Fibroblast of mammary gland (primary cell): ENCODE measurements around the gene CHRDL2.

Experiments
- DNase-seq: peaks from one replicate; pipeline ENCODE4 v3.0.0-alpha.2; 2010; ENCODE audit warnings: low read depth
- H3K4me3 ChIP-seq: 2 replicates; pipeline ENCODE4 v1.5.1; 2011; ENCODE audit warnings: low read depth, mild to moderate bottlenecking, low read length, moderate library complexity; ENCODE audit not compliant: control insufficient read depth
- TF ChIP-seq, protein P1 (sequence below): conservative IDR thresholded peaks from 2 replicates; pipeline ENCODE4 v1.5.1; 2011; ENCODE audit warnings: low read depth, low read length, inconsistent platforms; ENCODE audit not compliant: control insufficient read depth, insufficient read depth

Gene CHRDL2

DNA sequence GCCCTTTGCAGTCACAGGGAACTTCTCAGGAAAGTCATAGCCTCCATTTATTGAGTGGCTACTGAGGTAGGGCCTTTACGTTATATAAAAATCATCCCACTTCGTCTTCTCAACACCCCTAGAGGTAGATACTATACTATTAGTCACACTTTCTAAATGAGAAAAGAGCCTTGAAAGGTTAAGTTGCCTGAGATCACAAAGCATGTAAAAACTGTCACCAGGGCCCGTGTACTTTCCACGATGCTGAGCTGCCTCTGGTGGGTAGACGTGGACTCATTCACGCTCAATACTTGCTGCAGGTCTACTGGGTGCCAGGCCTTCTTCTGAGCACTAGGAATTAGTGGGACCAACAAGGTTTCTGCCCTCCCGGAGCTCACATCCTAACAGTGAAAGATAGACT is 16.3 kb downstream of the CHRDL2 start:
- DNase-seq: no peak
- TF ChIP-seq, protein P1, sequence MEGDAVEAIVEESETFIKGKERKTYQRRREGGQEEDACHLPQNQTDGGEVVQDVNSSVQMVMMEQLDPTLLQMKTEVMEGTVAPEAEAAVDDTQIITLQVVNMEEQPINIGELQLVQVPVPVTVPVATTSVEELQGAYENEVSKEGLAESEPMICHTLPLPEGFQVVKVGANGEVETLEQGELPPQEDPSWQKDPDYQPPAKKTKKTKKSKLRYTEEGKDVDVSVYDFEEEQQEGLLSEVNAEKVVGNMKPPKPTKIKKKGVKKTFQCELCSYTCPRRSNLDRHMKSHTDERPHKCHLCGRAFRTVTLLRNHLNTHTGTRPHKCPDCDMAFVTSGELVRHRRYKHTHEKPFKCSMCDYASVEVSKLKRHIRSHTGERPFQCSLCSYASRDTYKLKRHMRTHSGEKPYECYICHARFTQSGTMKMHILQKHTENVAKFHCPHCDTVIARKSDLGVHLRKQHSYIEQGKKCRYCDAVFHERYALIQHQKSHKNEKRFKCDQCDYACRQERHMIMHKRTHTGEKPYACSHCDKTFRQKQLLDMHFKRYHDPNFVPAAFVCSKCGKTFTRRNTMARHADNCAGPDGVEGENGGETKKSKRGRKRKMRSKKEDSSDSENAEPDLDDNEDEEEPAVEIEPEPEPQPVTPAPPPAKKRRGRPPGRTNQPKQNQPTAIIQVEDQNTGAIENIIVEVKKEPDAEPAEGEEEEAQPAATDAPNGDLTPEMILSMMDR: no peak

DNA sequence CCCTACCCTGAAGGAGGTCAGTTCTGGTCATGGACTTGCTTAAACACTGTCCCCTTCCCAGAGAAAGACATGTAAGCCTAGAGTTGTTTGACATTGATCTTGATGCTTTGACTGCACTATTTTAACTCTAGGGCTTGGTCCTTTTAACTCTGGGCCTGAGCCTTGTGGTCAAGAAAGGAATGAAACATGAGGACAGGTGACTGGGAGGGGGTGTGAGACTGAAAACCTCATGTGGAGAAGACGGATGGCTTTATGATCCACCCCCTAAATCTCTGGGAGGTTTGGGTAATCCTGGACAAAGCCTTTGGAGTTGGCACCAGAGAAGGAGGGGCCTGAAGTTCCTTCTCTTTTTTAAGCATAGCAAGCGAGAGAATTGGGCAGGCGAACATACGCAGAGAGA is 17.5 kb downstream of the CHRDL2 start:
- TF ChIP-seq, protein P1: no peak
- no peak overlapping the region for H3K4me3 ChIP-seq
- no peak for DNase-seq

More for the DNA sequence above, 16.3 kb downstream of the CHRDL2 start:
- H3K4me3 ChIP-seq: no peak overlapping the region

DNA sequence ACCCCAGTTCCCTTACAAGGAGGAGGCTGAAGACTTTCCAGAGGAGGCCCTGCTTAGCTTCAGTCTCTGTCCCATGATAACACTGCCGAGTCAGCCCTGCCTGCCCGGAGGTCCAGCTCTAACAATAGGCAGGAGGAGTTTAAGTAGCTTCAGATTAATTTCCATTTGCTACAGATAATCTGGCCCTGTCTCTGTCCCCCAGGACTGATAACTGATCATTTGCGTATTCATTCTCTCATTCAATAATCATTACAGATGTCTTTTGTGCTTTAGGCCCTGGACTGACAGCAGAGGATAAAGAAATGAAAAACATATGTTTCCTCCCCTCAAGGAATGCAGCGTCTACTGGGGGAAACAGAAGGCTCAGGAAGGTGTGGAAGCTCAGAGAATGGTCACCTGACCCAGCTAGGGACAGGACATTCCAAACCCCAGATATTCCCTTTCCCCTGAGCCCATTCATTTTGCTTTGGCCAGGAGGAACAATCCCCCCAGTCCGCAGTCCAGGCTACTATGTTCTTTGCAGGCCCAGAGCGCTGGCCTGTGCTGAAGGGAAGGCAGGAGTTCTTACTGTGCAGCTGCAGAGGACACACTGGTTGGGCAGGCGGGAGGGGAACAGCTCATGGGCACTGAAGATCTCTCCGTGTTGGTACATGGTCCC is 20.8 kb downstream of the CHRDL2 start:
- DNase-seq: no peak
- TF ChIP-seq, protein P1: no peak
- H3K4me3 ChIP-seq: no peak overlapping the region

DNA sequence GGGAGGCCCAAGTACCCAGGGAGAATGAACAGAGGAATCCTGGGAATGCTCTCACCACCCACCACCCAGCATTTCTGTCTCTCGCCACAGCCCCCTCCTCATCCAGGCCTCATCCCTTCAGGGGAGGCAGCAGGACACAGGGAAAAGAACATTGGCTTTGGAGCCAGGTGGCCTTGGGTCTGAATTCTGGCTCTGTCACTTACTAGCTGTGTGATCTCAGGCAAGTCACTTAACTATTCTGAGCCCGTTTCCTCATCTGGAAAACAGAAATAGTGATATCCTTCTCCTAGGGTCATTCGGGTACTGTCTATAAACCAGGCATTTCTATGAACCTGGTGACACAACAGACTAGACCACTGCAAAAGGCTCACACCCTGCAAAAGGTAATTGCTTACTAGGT is 22.1 kb downstream of the CHRDL2 start:
- TF ChIP-seq, protein P1: no peak
- no peak for DNase-seq
- H3K4me3 ChIP-seq: no peak overlapping the region

DNA sequence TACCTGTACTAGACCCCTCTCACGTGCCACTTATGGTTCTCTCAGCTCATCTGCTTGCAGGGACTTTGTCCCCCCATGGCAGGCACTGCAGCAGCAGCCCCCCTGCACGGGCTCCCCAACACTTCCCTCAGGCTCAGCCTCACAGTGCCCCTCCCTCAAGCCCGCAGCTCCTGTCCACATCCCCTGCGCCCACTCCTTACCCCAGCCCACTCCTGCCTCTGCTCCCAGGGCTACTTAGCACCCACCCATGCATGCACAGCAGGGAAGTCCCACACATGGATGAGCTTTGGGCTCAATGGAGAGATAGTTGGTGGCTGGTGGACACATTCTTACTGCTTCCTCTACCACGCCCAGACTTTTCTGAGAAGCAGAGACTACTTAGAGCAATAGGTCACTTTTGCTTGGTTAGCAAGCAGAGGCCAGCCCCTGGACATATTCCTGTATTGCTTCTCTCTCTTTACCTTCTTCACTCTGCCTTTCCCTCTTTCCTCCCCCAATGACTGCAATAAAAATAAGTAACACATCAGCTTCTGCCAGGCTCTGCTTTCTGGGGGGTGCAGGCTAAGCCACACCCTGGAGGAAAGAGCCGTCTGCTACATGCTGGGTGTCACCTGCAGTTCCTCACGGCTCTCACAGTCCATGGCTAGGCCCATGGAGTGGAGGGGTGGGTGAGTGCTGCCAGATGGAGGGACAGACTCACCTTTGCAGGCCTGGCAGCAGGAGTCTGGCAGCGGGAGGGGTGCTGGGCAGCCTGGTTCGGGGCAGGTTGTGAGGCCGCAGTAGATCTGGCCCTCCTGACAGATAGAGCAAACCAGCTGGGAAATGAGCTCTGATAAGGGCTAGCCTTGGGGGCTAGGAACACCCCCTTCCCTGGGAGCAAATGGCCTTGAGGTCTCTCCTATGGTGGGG is 23.4 kb downstream of the CHRDL2 start:
- TF ChIP-seq, protein P1: no peak
- H3K4me3 ChIP-seq: no peak overlapping the region
- DNase-seq: no peak

DNA sequence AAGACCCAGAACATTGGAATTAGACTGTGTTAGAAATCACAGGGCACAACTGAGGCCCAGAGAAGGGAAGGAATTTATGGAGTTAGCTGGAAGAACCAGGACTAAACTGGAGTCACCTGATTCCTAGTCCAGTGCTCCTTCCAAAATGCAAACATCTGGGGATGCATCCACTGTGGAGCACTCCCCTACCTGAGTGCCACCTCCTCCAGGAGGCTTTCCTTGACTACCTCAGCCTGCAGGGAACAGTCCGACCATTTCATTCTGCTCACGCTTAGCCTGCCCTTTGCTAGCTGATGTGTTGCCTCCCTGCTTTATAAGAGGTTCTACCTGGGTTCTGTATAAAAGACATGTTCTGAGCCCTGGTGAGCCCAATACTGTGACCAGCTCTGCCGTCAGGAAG is 24.0 kb downstream of the CHRDL2 start:
- no peak for DNase-seq
- no peak overlapping the region for H3K4me3 ChIP-seq
- TF ChIP-seq, protein P1: no peak
